HepG2 (cell line): ENCODE data around the gene XPNPEP2. TPM values are rescaled to one million over a fixed set of nuclear protein-coding genes. Genes with fewer than 3 reads are reported as not detected.

Source experiments
- ATAC-seq: fragments of 200-7000 bp; cut with Tn5 transposase; 3 replicates; pipeline ENCODE4 v1.9.1; 2020; ENCODE audit warnings: mild to moderate bottlenecking, moderate library complexity
- BruUV-seq: library from RNA; stranded (reverse); fragments of 400-500 nt; replicated peaks from 2 replicates; lab custom pipeline; 2021; lab: Mats Ljungman, UMichigan
- CTCF ChIA-PET: fragments of 300-600 bp; formaldehyde crosslinking; extraction: SDS; loops from one replicate; lab custom pipeline; 2021; ENCODE audit warnings: low total read pairs, inconsistent platforms, low intra/inter-chr PET ratio; lab: Yijun Ruan, JAX
- POLR2A ChIA-PET: fragments of 350-600 bp; sonication (Branson Sonifier 250); formaldehyde crosslinking; loops from one replicate; lab custom pipeline; 2020; ENCODE audit warnings: antibody characterized with exemption, inconsistent platforms; lab: Yijun Ruan, JAX
- DNase-seq: peaks from one replicate; pipeline ENCODE4 v3.0.0-alpha.2; 2015; ENCODE audit warnings: low spot score
- FAIRE-seq: peaks from 3 replicates; lab custom pipeline; 2011; peaks lifted over from hg19 to GRCh38; lab: Jason Lieb, UNC
- H2AFZ ChIP-seq: one replicate; pipeline ENCODE4 v1.6.1; 2011; ENCODE audit warnings: low read length, inconsistent platforms
- H3K27ac ChIP-seq: fragments of 300-600 bp; 3 replicates; pipeline ENCODE4 v1.8.0; 2011; ENCODE audit warnings: mixed run types, mild to moderate bottlenecking, mixed read lengths, low read length, inconsistent platforms; ENCODE audit not compliant: insufficient read depth; ENCODE audit errors: extremely low read length
- H3K27me3 ChIP-seq, 2 experiments: fragments of 200-600 bp in 1 of 2; 2 replicates in 1 of 2; 3 replicates in 1 of 2; pipeline versions ENCODE4 v1.6.0 to v1.8.0; 2011; ENCODE audit warnings: low read length in 2 of 2, mild to moderate bottlenecking in 2 of 2, moderate library complexity in 2 of 2, inconsistent platforms in 1 of 2; ENCODE audit not compliant: insufficient read depth in 2 of 2, control insufficient read depth in 1 of 2
- H3K36me3 ChIP-seq, 2 experiments: fragments of 200-600 bp in 1 of 2; replicated peaks in 1 of 2; 2 replicates in 1 of 2; 3 replicates in 1 of 2; pipeline versions ENCODE4 v1.5.1 to v1.8.0; 2011; ENCODE audit warnings: low read length in 2 of 2, inconsistent platforms in 1 of 2; ENCODE audit not compliant: insufficient read depth in 2 of 2, control insufficient read depth in 1 of 2
- H3K4me1 ChIP-seq: 2 replicates; pipeline ENCODE4 v1.5.1; 2012; ENCODE audit warnings: low read length, inconsistent platforms; ENCODE audit not compliant: insufficient read depth
- H3K4me2 ChIP-seq: 2 replicates; pipeline ENCODE4 v1.6.0; 2011; ENCODE audit warnings: low read depth, low read length, inconsistent platforms
- H3K4me3 ChIP-seq, 3 experiments: fragments of 200-600 bp in 1 of 3; sonication (generic), shearing (Covaris generic) in 1 of 3; replicated peaks in 1 of 3; 2 replicates each; pipeline ENCODE4 v1.5.1; 2011 to 2016; ENCODE audit warnings: low read length in 3 of 3, inconsistent platforms in 2 of 3, low read depth in 2 of 3, mild to moderate bottlenecking in 2 of 3, control low read depth in 1 of 3, mixed read lengths in 1 of 3; ENCODE audit not compliant: insufficient read depth in 1 of 3
- H3K79me2 ChIP-seq: one replicate; pipeline ENCODE4 v1.6.1; 2011; ENCODE audit warnings: low read length, inconsistent platforms; ENCODE audit not compliant: insufficient read depth
- H3K9ac ChIP-seq: 2 replicates; pipeline ENCODE4 v1.6.0; 2011; ENCODE audit warnings: mild to moderate bottlenecking, low read depth, low read length, inconsistent platforms; ENCODE audit not compliant: insufficient read depth
- H3K9me3 ChIP-seq: 2 replicates; pipeline ENCODE4 v1.5.1; 2012; ENCODE audit warnings: mild to moderate bottlenecking, low read length
- H4K20me1 ChIP-seq: 2 replicates; pipeline ENCODE4 v1.6.0; 2011; ENCODE audit warnings: inconsistent platforms, mild to moderate bottlenecking, low read length, moderate library complexity; ENCODE audit not compliant: insufficient read depth
- FOXK1 ChIP-seq: sonication (generic); formaldehyde crosslinking; IDR thresholded peaks from 2 replicates; pipeline ENCODE4 v1.4.0; 2020; ENCODE audit warnings: low read depth, missing genetic modification reagents, borderline replicate concordance
- TOE1 ChIP-seq: sonication (generic); formaldehyde crosslinking; IDR thresholded peaks from 2 replicates; pipeline ENCODE4 v1.4.0; 2020; ENCODE audit warnings: mild to moderate bottlenecking, missing genetic modification reagents
- ZNF296 ChIP-seq: sonication (generic); formaldehyde crosslinking; conservative IDR thresholded peaks from 2 replicates; pipeline ENCODE4 v1.5.0; 2020; ENCODE audit warnings: mild to moderate bottlenecking, missing genetic modification reagents
- ZNF407 ChIP-seq: sonication (generic); formaldehyde crosslinking; IDR thresholded peaks from one replicate; pipeline ENCODE4 v1.5.1; 2020; ENCODE audit warnings: mild to moderate bottlenecking, missing genetic modification reagents; ENCODE audit errors: not compliant biosample characterization
- ZNF691 ChIP-seq: sonication (generic); formaldehyde crosslinking; IDR thresholded peaks from 2 replicates; pipeline ENCODE4 v1.4.0; 2020; ENCODE audit warnings: missing genetic modification reagents, low read depth, mild to moderate bottlenecking, borderline replicate concordance
- ZNF703 ChIP-seq: sonication (generic); formaldehyde crosslinking; IDR thresholded peaks from 2 replicates; pipeline ENCODE4 v1.5.1; 2020; ENCODE audit warnings: missing genetic modification reagents, mild to moderate bottlenecking, moderate library complexity, borderline replicate concordance
- ZNF788 ChIP-seq: sonication (generic); formaldehyde crosslinking; IDR thresholded peaks from 2 replicates; pipeline ENCODE4 v1.5.0; 2020; ENCODE audit warnings: mild to moderate bottlenecking, missing genetic modification reagents, borderline replicate concordance
- WGBS: methylation state at CpG from one replicate; pipeline ENCODE4 v1.1.6; 2017; ENCODE audit warnings: low lambda C conversion rate; 5-methylcytosine and 5-hydroxymethylcytosine counted together
- in situ Hi-C: cut with HindIII; loops from 2 replicates; pipeline ENCODE4 v1.10.0; 2017; ENCODE audit warnings: low pct_unique_long_range_greater_than_20kb; ENCODE audit not compliant: extremely low pct_ligation_motif_present
- intact Hi-C: fragments of 100-400 bp; cut with micrococcal nuclease; formaldehyde crosslinking; loops from one replicate; pipeline ENCODE4 v1.10.0; 2022; ENCODE audit not compliant: unreplicated experiment
- polyA plus RNA-seq, 8 experiments: library from polyadenylated mRNA; depleted of rRNA in 3 of 8; stranded (reverse) in 7 of 8; unstranded in 1 of 8; fragments of >200 nt; fragmentation: Illumina TruSeq in 4 of 8; extraction: Trizol in 4 of 8; gene quantifications; 2 replicates each; pipeline versions ENCODE4 v1.2.1 to v1.2.3, GENCODE V29; 2011 to 2016; ENCODE audit warnings: low read depth in 4 of 8, missing spikeins in 1 of 8, mixed read lengths in 1 of 8; ENCODE audit not compliant: insufficient read depth in 1 of 8
- total RNA-seq, 5 experiments: library from RNA; depleted of rRNA; stranded (reverse); fragments of >200 nt; fragmentation: Illumina TruSeq; extraction: Trizol; gene quantifications; 2 replicates each; pipeline ENCODE4 v1.2.3, GENCODE V29; 2016; ENCODE audit warnings: low read depth in 1 of 5

The XPNPEP2 gene
- total and polyA plus RNA-seq, 2 of the 13 experiments (the other 11 are each of a cell fraction or from before 2014, with no cell fraction given) = 1.1 to 1.8 TPM

- Histone ChIP-seq H4K20me1 (no peaks in the 10 kb centered on the region), H3K27ac (no peak overlapping the region), H3K9ac (no peak overlapping the region), H3K79me2 (no peaks in the 10 kb centered on the region), H3K4me3 (no peak overlapping the region), H3K27me3 (no peaks in the 10 kb centered on the region), H2AFZ (no peak overlapping the region), H3K4me1 (no peaks in the 10 kb centered on the region), H3K36me3 (no peaks in the 10 kb centered on the region)
- intact Hi-C loops = no loop called here
- no peak for FAIRE-seq
- CTCF ChIA-PET = no interaction called here
- no TSS peak for BruUV-seq
- 90% methylated on average over 6 of the region's 20 CpGs for WGBS
- ATAC-seq = peak; percentile 27
- TF ChIP-seq ZNF703 (CRISPR knock-in tag) = no peak
- TF ChIP-seq ZNF691 (CRISPR knock-in tag) = no peak
- no peak for TF ChIP-seq ZNF788 (CRISPR knock-in tag)
- TF ChIP-seq ZNF296 (CRISPR knock-in tag) = no peak
- TF ChIP-seq, all 625 proteins: peak for 0
- Histone ChIP-seq H3K4me2 (no peak overlapping the region), H3K9me3 (no peaks in the 10 kb centered on the region)
- no peak for DNase-seq
- in situ Hi-C loops = no loop called here
- POLR2A ChIA-PET = no interaction called here
Observed at GRCh38 chrX:129793604-129794191, 54.9 kb downstream of the XPNPEP2 start.

- intact Hi-C loops (no loop called here), in situ Hi-C loops (no loop called here)
- CTCF ChIA-PET = no interaction called here
- no peaks in the 10 kb centered on the region for H4K20me1 ChIP-seq
- H3K9me3 ChIP-seq = no peaks in the 10 kb centered on the region
- no CpG with 5 or more reads among the region's 1 CpG for WGBS
- H3K4me2 ChIP-seq = no peak overlapping the region
- no peak for DNase-seq
- FAIRE-seq = no peak
- H3K4me3 ChIP-seq = no peak overlapping the region
- H3K27me3 ChIP-seq = no peaks in the 10 kb centered on the region
- no peak for ATAC-seq
- no peaks in the 10 kb centered on the region for H3K79me2 ChIP-seq
- no peak overlapping the region for H2AFZ ChIP-seq
- no peaks in the 10 kb centered on the region for H3K4me1 ChIP-seq
- no peak overlapping the region for H3K9ac ChIP-seq
- no peaks in the 10 kb centered on the region for H3K36me3 ChIP-seq
- POLR2A ChIA-PET = no interaction called here
- BruUV-seq = no TSS peak
- no peak overlapping the region for H3K27ac ChIP-seq
- no peak for TF ChIP-seq ZNF407 (CRISPR knock-in tag)
- TF ChIP-seq FOXK1 = no peak
- TF ChIP-seq TOE1 (CRISPR knock-in tag) = no peak
Observed at GRCh38 chrX:129795584-129795983, 56.8 kb downstream of the XPNPEP2 start.
